Stimulated activated CD8-positive, alpha-beta memory T cell treated with anti-CD3 and anti-CD28 coated beads, Interleukin-15, amount 100 ng/mL, for 1 hour (primary cell): Measurements from ENCODE around the gene PTPRM.

Source experiments
- DNase-seq: peaks from one replicate; pipeline ENCODE4 v3.0.0-alpha.2; 2020; ENCODE audit warnings: low read depth

The PTPRM gene

GRCh38 chr18:7626922-7627440, 59.9 kb downstream of the PTPRM start:
- no peak for DNase-seq

DNA sequence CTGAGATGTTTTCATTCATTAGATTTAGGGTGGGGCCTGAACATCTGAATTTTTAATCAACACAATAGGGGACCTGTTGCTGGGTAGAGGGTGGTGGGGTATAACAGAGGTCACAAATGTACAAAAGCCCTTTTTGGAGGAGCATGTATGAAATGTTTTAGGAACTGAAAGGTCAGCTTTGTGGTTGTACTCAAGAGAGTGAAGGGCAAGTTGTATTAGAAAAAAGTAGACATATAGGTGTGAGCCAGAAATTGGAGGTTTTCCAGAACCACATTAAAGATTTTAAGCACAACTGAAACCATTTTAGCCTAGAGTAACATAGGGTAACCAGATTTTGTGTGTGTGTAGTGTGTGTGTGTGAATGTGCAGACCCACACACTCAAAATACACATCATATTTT, 62.3 kb downstream of the PTPRM start:
- DNase-seq: no peak

DNA sequence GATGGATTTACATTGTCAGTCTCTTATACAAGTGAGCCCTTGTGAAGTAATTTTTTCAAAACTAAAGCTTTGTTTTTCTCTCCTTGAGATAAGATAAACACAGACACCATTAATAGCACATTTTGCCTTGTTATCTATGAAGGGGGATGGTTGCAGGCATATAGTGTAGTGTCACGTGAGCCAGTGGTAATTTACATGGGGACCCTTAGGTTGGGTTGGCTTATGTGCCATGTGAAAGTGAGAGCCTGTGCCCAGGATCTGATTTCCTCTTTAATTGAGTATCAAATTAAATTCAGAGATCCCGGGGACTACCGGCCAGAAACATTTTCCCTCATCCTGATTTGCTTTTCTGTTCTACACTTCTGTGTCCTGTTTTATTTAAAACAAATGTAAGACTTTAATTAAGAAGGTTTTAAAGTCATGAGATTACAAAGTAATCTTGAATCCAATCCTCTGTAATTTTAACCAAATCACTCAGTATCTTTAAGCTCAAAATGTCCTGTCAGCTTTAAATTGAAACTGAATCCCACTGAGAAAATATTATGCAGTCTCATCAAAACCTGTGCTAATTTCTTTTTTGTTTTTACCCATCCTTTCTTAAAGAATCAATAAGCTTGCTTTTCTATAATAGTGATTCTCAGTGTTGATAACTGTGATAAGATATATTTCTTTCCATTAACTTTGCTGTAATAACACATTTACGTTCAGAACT, 63.8 kb downstream of the PTPRM start:
- DNase-seq: no peak

DNA sequence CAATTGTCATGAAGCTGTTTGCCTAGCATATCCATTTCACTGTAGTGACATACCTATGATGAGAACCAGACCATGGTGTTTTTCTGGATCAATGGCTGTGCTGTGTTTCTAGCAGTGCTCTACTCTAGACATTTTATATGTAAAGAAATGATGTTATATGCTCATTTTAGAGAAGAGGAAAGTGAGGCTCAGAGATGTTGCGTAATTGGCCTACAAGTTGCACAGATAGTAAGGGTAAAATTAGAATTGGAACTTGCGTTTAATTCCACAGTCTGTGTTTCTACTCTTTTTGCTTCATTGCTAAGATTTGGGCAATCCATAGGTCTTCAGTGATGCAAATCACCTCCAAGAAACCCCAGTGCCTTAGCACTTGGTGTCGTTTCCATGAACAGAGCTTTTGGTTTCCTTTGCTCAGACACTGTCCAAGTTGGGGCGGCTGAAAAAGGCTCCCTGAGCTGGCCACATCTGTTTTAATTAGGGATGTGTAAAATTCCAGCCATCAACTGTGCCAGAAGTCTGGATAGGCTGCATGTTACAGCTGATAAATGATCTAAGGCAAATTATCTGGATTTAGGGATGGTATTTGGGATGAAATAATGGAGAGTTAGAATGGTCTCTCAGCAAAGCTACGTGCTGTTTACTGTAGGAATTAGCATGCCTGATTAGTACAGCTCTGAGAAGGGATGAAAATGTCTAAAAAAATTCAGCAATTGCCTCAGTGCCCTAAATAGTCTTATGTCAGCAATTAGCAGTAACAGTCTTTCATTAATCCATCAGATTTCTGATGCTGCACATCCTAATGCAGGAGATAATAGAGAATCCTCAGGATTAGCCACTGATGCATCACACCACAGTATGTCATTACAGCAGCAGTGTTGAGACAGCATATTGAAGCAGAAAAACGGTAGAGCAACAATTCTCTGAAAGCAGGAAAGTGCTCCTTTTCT, 65.3 kb downstream of the PTPRM start:
- DNase-seq: no peak

GRCh38 chr18:7633171-7633570, 66.1 kb downstream of the PTPRM start:
- no peak for DNase-seq

GRCh38 chr18:7635948-7636347, 68.8 kb downstream of the PTPRM start:
- no peak for DNase-seq

DNA sequence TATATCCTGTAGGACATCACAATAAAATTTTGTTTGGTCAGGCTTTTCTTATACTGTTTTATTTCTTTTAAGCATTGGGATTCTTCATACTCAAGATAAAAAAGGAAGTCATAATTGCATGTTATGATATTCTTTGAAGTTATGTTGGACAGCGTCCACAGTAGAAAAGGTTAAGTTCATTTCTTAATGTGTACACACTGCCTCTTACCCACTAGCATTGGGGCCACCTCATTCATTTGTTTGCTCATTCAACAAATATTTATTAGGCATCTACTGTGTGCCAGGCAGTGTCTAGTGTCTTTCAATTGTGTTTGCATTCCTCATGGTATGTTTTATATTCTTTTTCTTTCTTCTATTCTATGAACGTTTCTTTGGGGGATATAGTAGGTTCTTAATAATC, 70.2 kb downstream of the PTPRM start:
- DNase-seq: no peak

GRCh38 chr18:7638321-7638720, 71.2 kb downstream of the PTPRM start:
- no peak for DNase-seq

DNA sequence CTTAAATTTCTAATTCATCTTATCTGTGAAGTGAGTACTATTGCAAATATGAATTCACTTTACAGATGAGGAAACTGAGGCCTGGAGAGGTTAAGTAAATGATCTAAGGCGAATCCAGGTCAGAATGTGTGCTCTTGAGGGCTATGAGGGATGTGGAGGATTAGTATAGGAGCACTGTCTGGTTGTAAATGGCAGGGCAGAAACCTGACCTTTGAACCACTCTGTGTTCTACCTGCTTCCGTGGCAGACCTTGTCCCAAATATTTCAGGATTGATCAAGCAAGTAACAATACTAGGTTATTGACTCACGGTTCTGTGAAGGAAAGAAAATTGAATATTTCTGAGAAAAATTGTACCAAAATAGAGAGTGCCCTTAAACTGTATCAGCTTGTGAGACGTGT, 74.7 kb downstream of the PTPRM start:
- DNase-seq: no peak

- no peak for DNase-seq
These were observed 75.3 kb downstream of the PTPRM start for GRCh38 chr18:7642331-7642890.

GRCh38 chr18:7645756-7646155, 78.6 kb downstream of the PTPRM start:
- no peak for DNase-seq

GRCh38 chr18:7646174-7646886, 79.2 kb downstream of the PTPRM start:
- no peak for DNase-seq

GRCh38 chr18:7647500-7647899, 80.4 kb downstream of the PTPRM start:
- no peak for DNase-seq

DNA sequence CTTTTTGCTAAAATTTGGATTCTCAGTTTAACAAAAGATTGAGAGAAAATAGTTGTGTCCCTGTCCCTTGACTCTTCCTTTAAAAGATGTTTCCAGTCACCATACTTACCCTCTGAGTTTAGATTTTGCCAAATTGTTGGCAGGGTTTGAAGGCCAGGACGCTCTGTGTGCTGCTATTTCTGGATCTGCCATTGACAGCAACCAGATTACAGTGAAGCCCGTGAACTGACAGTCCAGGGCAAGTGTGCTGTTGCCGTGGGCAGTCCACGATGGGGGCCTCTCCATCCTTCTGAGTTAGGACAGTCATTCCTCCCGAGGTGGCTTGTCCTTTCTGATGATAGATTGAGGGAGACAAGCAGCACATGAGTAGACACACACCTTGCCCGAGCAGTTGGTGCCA, 89.9 kb downstream of the PTPRM start:
- DNase-seq: no peak

- DNase-seq: no peak
These were observed 90.8 kb downstream of the PTPRM start for GRCh38 chr18:7657937-7658336.

GRCh38 chr18:7658701-7659100, 91.6 kb downstream of the PTPRM start:
- no peak for DNase-seq

GRCh38 chr18:7661207-7661606, 94.1 kb downstream of the PTPRM start:
- no peak for DNase-seq

DNA sequence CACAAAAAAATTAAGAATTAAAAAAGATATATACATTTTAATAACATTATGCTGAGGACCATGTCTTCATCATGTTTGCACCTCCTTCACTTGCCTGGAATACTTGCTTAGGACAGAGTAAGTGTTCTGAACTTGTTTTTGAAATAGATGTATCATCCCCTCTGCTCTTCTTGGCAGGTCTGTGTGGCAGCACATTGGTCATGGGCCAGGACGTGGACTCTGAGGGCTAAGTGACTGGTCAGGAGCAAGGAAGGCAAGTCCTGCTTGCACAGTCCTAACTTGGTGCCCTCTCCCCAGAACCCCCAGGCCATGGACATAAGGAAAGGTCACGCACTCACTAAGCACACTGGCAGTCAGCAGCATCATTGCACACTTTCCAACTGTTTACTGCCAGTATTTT, 95.8 kb downstream of the PTPRM start:
- DNase-seq: no peak

GRCh38 chr18:7663366-7664312, 96.5 kb downstream of the PTPRM start:
- DNase-seq: no peak

DNA sequence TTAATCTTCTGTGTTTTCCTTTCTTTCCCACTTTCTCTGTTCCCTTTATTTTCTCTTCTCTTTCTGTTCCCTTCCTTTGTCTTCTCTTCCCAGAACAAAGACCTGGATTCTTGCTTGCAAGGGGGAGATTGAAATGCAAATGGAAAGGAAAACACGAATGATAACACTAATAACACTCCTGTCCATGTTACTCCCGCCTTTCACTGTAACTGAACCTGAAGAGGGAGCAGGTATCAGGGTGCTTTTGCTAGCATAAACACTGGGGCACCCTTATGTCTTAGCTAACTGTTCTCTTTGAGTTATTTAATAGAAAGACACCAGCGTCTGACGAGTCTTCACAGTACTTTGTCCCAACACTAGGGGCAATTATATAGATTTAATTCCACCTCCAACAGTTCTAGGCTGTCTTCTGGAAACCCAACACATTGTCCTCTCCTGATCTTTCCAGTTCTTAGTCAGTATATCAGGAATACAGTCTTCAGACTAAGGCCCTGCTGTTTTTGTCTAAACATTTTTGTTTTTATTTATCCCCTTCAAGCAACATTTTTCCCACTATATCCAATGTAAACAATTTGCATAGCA, 99.2 kb downstream of the PTPRM start:
- no peak for DNase-seq

- DNase-seq: no peak
These were observed 101.3 kb downstream of the PTPRM start for GRCh38 chr18:7668392-7668791.
